NCI-H2107 treated with DMSO at 0.1 percent for 48 hours (cell line): Measurements from ENCODE around the gene ATP2A2.
A peak's percentile ranks its signal among the peaks of the same experiment; 100 is the strongest.
"Not testable (repeated sequence)": the region's sequence is repeated elsewhere in the genome, so short reads cannot be mapped to it uniquely, and the experiment has no call there.

Experiments used
- DNase-seq: peaks from one replicate; lab custom pipeline; 2025; ENCODE audit not compliant: unreplicated experiment; lab: John Stamatoyannopoulos, UW

ATP2A2 gene

GRCh38 chr12:110280779-110281548 lies at the start of gene ATP2A2:
Gene ATP2A2 (plus strand): TSS chr12:110281247. CDS start chr12:110281790, 543 bp downstream.
- DNase-seq, result peak; percentile 72

DNA sequence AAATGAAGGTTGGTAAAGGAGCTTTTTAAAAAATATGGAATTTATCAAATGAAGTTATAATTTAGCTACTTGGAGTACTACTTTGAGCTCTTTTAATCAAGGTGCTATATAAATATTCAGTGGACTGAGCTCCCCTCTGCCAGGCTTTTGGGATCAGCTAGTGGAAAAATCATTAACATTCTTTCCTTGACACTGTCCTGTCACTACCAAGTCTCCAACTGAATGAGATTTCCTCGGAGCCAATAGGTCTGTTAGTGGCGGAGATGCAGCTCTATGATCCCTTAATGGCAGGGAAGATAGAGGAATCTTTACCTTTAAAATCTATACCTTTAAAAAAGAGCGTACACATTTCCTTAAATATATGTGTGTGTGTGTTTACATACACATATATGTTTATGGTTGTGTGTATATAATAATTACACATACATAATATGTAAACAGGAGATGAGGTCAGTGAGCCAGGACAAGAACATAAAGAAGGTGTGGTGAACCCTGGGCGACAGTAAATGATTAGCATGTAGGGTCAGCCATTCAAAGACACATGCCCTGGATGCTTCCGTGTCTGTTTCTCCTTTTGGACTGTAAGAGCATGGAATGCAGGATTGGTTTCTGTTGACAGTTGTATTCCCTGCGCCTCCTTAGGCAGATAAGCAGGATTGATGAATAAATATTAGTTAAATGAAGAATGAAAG lies 47.7 kb upstream of the ATP2A2 start:
- DNase-seq, result no peak

- no peak for DNase-seq
Measured at GRCh38 chr12:110234331-110234751, 46.7 kb upstream of the ATP2A2 start.

DNA sequence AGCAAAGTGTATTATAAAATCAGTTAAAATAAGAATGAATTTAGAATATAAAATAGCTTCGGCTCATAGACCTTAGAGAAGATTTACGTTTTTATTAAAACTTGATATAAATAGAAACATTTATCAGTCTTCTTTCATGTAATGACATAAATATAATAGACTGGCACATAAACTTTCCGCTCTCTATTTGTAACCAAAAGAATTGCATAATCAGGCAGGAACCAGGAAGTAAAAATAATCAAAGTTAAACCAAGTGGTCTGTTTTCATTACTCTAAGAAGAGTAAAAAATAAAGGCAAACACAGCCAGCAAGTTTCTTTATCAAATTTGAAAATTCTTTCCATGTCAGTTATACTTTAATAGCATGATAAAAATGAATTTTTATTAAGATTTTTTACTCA lies 46.3 kb upstream of the ATP2A2 start:
- DNase-seq, result no peak

DNA sequence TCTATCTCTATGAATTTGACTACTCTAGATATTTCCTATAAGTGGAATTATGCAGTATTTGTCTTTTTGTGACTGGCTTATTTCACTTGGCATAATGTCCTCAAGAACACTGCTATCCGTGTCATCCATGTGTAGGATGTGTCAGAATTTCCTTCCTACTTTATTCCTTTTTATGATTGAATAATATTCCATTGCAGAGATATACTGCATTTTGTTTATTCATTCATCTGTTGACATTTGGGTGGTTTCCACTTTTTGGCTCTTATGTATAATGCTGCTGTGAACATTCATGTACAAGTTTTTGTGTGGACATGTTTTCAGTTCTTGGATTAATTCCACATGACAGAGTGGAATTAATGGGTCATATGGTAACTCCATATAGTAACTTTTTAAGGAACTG lies 45.7 kb upstream of the ATP2A2 start:
- DNase-seq, result no peak

DNA sequence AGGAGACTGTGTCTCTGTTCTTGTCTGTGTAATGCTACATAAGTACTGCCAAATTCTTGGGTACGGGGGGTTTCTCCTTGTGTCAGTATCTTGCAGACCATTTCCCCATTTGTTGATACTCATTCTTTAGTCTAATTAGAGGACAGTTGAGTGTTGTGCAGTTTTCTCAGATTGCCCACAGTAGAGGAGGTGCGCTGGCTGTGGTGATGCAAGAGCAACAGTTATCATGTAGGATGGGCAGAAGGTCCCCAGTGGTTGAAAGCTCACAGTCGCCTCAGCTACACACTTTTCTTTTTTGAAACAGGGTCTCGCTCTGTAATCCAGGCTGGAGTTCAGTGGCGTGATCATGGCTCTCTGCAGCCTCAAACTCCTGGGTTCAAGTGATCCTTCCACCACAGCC lies 37.8 kb upstream of the ATP2A2 start:
- DNase-seq, result no peak

GRCh38 chr12:110244372-110244771 lies 36.7 kb upstream of the ATP2A2 start:
- no peak for DNase-seq

DNA sequence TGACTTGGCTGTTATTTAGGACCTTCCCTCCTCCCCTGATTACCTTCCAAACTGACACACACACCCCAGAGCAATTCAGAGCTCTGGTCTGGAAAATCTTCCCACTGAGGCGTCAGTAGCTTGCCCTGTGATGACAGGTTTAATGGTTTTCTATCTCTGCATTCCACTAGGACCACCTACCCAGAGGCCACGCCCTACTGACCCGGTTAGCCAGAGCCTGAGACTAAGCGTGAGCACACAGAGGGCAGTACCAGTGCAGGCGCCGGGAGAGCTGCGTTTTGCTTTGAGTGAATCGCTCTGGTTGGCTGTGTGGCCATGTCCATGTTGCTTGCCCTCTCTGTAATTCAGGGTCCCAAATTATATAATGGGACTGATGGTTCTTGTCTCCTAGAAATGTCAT lies 36.2 kb upstream of the ATP2A2 start:
- no peak for DNase-seq

GRCh38 chr12:110245369-110245772 lies 35.7 kb upstream of the ATP2A2 start:
- no peak for DNase-seq

DNA sequence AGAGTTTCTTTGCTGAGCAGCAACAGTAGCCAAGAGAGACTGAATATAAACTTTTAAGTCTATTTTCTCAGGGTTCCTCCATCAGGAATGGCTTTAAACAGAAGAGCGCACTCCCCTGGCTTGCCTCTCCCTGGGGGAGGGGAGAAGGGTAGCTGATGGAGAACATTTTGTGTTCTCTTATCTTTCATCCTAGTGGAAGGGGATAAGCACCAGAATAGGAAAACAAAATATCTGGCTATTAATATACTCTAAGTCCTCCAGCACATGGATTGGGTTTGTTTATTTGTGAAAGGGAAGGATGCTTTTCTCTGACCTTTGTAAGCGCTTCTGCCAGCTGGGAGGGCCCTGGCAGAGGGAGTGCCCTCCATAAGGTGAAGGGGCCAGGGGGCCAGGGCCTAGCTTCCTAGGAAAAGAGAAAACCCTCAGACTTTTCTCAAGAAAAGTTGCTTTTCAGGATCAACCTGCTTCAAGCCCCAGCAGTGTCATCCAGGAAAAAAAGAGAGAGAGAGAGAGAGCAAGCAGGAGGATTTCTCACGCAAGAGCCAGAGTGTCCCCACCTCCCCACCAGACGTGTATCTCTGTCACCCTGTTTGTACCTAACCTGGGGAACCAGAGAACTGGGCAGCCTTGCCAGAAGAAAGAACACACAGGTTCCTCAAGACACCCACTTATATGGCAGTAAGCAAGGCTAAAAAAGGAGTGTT lies 34.3 kb upstream of the ATP2A2 start:
- DNase-seq, result no peak

DNA sequence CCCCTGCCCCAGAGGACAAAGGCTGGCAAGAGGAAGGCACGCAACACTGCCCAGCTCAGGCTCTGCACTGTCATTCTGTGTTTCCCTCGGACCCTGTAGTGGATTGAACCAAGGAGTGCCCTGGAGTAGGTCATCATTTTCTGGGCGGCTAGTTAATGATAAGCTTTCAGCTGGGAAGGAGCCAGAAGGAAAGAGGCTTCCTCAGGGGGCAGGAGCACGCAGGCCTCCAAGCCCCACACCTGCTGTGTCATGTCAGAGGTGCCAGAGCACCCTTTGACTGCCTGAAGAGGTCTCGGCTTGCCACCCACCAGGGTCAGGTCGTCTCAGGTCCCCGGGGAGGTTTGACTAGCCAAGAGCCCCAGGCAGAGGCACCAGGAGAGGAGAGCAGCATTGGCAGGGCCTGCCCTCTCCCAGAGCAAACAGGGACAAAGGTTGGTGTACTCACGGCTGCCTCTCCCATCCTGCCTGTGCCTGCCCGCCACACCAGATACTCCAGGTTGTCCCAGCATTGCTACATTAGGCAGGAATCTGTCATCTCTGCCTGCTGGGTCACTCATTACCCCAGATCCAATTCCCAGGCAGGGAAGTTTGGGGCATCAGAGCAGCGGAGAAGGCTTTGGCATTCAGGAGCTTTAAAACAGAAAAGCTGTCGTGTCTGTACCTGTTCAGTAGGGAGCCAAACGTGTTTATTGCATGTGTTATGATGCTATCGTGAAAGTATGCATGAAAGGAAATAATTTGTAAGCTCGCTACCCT lies 33.5 kb upstream of the ATP2A2 start:
- no peak for DNase-seq

DNA sequence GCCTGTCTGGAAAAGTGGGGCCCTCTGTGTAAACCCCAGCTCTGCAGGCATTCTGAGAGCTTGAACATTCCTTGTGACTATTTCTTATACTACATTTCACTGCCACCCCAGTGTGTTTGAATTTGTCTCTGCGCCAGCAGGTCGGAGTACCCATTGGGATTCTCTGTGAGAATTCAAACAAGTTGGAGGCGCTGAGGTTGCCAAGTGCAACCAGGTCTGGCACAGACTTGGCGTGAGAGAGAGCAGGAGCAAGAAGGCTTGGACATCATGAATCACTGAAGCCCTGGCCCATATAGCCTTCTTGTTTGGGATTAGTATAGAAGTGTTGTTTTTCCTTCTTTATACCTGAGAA lies 33.0 kb upstream of the ATP2A2 start:
- DNase-seq, result no peak

GRCh38 chr12:110249105-110249504 lies 31.9 kb upstream of the ATP2A2 start:
- DNase-seq, result no peak

DNA sequence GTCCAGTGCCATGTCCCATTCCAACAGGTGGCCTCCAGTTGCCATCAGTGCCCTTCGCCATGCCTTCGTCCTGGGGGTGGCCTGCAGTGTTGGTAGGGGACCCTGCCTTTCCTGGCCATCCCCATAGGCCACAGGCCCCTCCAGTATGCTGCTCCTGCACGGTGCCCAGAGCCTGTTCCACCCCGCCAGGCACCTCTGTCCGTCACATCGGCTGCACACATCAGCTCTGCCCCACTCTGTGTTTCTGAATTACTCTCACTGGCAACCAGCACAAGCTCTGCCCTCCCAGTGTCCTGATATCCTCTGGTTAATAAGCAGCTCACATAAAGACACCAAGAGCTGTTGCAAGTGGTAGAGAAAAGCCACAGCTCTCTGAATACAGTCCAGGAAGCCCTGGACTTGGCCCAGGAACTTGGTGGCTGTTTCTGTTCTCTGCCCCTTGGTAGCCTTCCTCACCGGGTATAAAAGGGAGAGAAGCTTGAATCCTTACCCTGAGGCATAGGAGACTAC lies 31.3 kb upstream of the ATP2A2 start:
- no peak for DNase-seq

GRCh38 chr12:110251381-110251780 lies 29.7 kb upstream of the ATP2A2 start:
- DNase-seq, result no peak

- DNase-seq, result no peak
Measured at GRCh38 chr12:110252716-110253115, 28.3 kb upstream of the ATP2A2 start.

DNA sequence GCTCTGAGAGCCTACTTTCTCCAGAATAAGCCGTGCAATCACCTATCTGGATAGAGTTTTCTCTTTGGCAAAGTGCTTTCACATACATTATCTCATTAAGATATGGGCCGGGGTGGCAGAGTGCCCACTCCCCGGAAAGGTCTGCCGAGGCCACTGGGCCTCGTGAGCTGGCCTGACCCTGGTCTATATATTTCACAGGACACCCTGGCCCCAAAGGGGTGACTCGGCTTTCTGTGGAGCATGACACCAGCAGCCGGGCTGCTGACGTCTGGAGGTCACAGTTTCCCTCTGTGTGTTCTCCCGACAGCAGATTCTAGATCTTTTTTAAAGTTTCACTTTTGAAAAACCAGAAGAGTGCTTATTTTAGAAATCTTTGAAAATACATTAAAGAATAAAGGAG lies 27.9 kb upstream of the ATP2A2 start:
- DNase-seq, result no peak

GRCh38 chr12:110254971-110255540 lies 26.0 kb upstream of the ATP2A2 start:
- DNase-seq, result peak; percentile 19

- not testable (repeated sequence) for DNase-seq
Measured at GRCh38 chr12:110255890-110256456, 25.1 kb upstream of the ATP2A2 start.

- DNase-seq, result no peak
Measured at GRCh38 chr12:110256780-110257431, 24.1 kb upstream of the ATP2A2 start.
